Activated effector memory CD4-positive, alpha-beta T cell treated with anti-CD3 and anti-CD28 coated beads, Interleukin-2, amount 50 U/mL, for 16 hours (primary cell): Measurements from ENCODE around the gene TMEM131L.
"Not testable (repeated sequence)": the region's sequence is repeated elsewhere in the genome, so short reads cannot be mapped to it uniquely, and the experiment has no call there.

Experiments
- DNase-seq: peaks from one replicate; pipeline ENCODE4 v3.0.0-alpha.2; 2020

TMEM131L gene

DNA sequence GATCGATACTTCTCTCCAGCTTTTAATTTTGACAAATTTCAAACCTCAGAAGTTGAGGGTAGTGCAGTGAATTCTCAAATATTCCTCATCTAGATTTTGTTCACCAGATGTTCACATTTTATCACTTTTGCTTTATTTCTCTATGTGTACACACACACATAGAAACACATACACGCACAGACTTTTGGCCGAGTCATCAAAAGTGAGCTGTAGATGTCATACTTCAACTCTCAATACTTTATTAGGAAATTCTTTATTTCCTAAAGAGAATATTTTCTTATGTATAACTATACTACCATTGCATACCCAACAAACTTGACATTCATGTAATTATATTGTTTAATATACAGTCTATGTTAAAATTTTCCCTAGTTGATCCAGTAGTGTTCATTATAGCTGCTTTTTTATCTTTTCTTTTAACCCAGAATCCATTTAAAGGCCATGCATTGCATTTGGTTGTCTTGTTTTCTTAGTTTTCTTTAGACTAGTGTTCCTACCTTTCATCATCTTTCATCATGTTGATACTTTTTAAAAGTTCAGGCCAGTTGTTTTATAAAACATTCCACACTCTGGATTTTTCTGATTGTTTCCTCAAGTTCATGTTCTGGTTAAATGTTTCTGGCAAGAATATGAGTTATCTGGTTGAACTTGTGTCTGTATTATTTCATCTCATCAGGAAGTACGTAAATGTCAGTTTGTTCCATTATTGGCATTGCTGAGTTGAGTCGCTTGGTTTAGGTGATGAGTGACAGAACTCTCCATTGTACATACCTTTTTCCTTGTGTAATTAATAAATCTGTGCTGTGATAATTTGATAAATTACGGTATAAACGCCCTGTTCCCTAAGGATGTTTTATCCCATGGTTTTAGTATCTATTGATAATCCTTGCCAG is 123.8 kb downstream of the TMEM131L start:
- DNase-seq = no peak

GRCh38 chr4:153591441-153591840 is 125.3 kb downstream of the TMEM131L start:
- no peak for DNase-seq

DNA sequence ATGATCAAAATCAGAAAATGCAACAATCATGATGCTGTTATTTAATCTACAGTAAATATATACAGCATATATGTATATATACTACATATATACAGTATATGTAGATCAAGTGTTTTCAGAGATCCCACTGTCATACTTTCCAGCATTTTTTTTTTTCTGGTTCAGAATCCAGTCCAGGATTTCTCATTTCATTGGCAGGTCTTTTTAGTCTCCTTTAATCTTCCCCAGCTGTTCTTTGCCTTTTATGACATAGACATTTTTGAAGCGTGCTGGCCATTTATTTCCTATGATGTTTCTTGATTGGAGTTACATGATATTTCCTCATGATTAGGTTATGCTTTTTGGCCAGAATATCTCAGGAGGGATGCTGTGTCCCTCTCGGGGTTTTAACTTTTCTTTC is 125.9 kb downstream of the TMEM131L start:
- no peak for DNase-seq

- DNase-seq = no peak
These were observed 127.0 kb downstream of the TMEM131L start for GRCh38 chr4:153593161-153593560.

GRCh38 chr4:153594210-153594609 is 128.1 kb downstream of the TMEM131L start:
- DNase-seq = no peak

- no peak for DNase-seq
These were observed 129.9 kb downstream of the TMEM131L start for GRCh38 chr4:153595894-153596601.

- no peak for DNase-seq
These were observed 136.6 kb downstream of the TMEM131L start for GRCh38 chr4:153602758-153603157.

DNA sequence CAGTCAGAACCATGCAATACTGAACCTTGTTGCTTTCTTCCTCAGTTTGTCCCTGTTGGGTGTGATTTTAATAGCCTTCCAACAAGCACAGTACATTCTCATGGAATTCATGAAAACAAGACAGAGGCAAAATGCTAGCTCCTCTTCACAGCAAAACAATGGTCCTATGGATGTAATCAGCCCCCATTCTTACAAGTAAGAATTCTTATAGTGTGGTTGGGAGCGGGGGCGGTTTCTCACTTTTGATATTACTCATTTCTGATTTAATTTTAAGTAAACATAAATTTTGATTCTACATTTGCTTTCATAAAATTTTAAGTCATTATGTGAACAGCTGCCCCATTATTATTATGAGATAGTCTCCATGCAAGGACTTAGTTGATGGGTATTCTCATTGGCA is 137.1 kb downstream of the TMEM131L start:
- DNase-seq = no peak

DNA sequence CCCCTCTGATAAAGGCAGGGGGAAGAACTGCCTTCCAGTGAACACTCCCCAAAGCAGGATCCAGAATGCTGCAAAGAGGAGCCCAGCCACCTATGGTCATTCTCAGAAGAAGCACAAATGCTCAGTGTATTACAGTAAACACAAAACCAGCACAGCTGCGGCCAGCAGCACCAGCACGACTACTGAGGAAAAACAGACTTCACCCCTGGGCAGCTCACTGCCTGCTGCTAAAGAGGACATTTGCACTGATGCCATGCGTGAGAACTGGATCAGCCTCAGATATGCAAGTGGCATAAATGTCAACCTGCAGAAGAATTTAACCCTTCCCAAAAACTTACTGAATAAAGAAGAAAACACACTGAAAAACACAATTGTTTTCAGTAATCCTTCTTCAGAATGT is 137.7 kb downstream of the TMEM131L start:
- no peak for DNase-seq

GRCh38 chr4:153609070-153609469 is 142.9 kb downstream of the TMEM131L start:
- not testable (repeated sequence) for DNase-seq

DNA sequence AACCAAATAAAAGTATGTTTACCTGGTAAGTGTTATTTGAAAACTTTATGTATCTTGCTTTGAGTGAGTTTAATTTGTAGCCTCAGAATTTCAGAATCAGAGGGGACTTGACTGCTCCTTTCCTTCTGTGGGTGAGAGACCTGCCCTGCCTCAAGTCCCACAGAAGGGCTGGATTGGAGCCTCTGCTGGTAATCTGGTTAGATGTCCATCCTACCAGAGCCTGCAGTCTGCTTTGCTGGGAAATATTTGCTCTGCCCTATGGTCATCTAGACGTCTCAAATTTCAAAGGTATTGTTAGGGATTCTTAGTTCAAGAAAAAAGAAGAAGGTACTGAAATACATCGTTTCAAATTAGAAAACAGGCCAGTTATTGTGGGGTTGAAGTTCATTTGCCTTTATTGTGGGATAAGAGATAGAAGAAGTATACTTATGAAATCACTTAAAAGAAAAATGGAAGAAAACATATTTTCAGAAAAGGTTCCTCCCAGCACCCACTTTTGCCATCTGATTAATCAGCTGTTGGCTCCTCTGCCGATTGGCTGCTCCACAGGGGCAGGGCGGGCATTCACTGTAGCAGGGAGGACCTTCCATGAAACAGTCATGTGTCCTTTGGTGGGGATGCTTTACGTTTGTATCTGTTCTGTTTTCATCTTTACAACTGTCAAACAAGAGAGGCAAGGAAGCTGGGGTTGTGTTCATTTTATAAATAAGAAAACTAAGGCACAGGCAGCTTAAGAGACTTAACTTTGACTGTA is 144.6 kb downstream of the TMEM131L start:
- no peak for DNase-seq

GRCh38 chr4:153611679-153612078 is 145.5 kb downstream of the TMEM131L start:
- DNase-seq = no peak

DNA sequence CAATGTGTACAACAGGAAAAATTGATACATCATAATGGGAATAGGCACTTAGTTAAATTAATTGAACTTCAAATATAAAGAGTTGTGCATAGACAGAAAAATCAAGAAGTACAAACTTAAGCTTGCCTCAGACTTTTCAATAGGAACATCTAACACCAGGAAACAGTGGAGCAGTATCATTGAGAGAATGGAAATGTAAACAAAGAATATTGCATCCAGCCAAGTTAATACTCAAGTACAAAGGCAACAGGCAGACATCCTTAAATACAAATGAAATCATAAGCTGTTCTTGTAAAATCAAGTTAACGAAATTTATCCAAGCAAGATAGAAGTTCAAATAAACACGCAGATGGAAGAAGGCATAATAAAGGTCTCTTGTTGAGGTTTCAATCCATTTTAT is 146.7 kb downstream of the TMEM131L start:
- no peak for DNase-seq

DNA sequence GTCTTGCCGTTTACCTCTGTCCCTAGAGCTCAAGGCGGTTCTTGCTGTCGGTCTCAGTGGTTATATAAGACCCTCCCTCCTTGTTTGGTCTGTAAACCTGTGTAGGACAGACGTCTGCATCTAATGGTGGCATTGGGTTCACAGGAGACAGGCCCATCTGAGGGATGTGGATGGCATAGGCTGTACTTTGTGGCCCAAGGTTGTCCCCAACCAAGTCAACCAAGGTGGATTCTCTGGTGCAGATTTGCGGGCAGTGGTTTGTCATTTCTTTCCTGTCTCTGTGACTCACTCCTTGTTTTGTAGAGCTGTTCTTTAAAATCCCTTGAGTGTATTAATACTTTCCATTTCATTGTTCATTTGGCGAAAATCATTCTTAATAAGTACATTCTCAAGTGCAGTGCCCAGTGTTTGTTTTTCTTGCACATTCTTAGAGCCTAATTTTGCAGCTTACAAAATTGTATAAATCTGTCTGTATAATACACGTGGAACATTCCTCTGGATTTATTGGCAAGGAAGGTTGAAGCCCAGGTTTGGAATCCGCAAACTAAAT is 149.9 kb downstream of the TMEM131L start:
- DNase-seq = peak; percentile 76

DNA sequence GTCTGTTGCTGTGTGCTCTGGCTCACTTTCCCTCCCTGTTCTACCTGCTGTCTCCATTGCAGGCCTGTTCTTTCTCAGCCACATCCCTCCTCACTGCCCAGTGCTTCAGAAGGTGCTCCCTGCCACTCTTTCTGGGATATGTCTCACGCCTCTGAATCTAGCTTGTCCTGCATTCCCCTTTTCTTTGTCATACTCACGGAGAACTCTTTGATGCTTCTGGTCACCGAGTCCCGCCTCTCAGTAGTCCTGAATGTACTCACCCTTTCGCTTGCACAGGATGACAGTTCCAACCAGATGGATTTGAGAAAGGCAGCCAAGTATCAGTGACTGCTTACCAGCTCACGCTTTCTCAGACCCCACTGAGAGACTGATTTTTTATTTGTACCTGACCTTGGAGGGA is 152.7 kb downstream of the TMEM131L start:
- DNase-seq = no peak

- DNase-seq = no peak
These were observed 153.7 kb downstream of the TMEM131L start for GRCh38 chr4:153619811-153620210.

- DNase-seq = no peak
These were observed 154.2 kb downstream of the TMEM131L start for GRCh38 chr4:153620352-153620751.

DNA sequence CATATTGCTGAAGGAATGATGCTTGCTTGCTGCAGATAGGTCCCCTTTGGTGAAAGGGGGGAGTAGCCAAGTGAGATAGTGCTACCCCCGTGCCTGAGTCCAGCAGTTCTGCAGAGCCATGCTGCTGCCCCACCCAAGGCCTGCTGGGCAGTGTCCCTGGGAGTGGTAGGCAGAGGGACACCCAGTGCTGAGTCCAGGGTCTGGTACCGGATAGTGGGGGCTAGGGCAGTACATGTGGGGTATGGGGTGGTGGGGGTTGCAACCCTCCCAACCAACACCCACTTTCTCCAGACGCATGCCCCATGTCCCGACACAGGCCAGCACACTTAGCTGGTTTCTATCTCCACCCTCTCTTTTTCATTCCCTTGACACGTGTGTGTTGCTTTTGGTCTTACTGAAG is 155.9 kb downstream of the TMEM131L start:
- no peak for DNase-seq

- no peak for DNase-seq
These were observed 156.6 kb downstream of the TMEM131L start for GRCh38 chr4:153622778-153623240.

- DNase-seq = no peak
These were observed 157.3 kb downstream of the TMEM131L start for GRCh38 chr4:153623491-153623890.

- no peak for DNase-seq
These were observed 162.7 kb downstream of the TMEM131L start for GRCh38 chr4:153628796-153629315.

- no peak for DNase-seq
These were observed 163.6 kb downstream of the TMEM131L start for GRCh38 chr4:153629776-153630175.
